ENCODE measurements around the gene PKD2L1.

The PKD2L1 gene

GRCh38 chr10:100328198-100328597 is 1.8 kb downstream of the PKD2L1 start:
- H3K4me3 ChIP-seq (ENCODE audit: low read depth, low read length): no peak overlapping the region
- no peak for TF ChIP-seq CTCF (IDR thresholded peaks at IDR 0.05; ENCODE audit: low read depth, low read length)

- no peak for TF ChIP-seq CTCF (IDR thresholded peaks at IDR 0.05; ENCODE audit: low read depth, low read length)
- no peak overlapping the region for H3K4me3 ChIP-seq (ENCODE audit: low read depth, low read length)
Measured at GRCh38 chr10:100327718-100328009, 2.4 kb downstream of the PKD2L1 start.

GRCh38 chr10:100327007-100327717 is 2.9 kb downstream of the PKD2L1 start:
- TF ChIP-seq CTCF (IDR thresholded peaks at IDR 0.05; ENCODE audit: low read depth, low read length): no peak

GRCh38 chr10:100325158-100325557 is 4.9 kb downstream of the PKD2L1 start:
- no peak for TF ChIP-seq CTCF (IDR thresholded peaks at IDR 0.05; ENCODE audit: low read depth, low read length)
- H3K4me3 ChIP-seq (ENCODE audit: low read depth, low read length): no peak overlapping the region

More at GRCh38 chr10:100327007-100327717, 2.9 kb downstream of the PKD2L1 start:
- no peak overlapping the region for H3K4me3 ChIP-seq (ENCODE audit: low read depth, low read length)

GRCh38 chr10:100319707-100320402 is 10.2 kb downstream of the PKD2L1 start:
- no peak for TF ChIP-seq CTCF (IDR thresholded peaks at IDR 0.05; ENCODE audit: low read depth, low read length)
- no peak overlapping the region for H3K4me3 ChIP-seq (ENCODE audit: low read depth, low read length)

- no peak for TF ChIP-seq CTCF (IDR thresholded peaks at IDR 0.05; ENCODE audit: low read depth, low read length)
- H3K4me3 ChIP-seq (ENCODE audit: low read depth, low read length): no peak overlapping the region
Measured at GRCh38 chr10:100318207-100318606, 11.8 kb downstream of the PKD2L1 start.

GRCh38 chr10:100315615-100316014 is 14.4 kb downstream of the PKD2L1 start:
- no peak overlapping the region for H3K4me3 ChIP-seq (ENCODE audit: low read depth, low read length)
- no peak for TF ChIP-seq CTCF (IDR thresholded peaks at IDR 0.05; ENCODE audit: low read depth, low read length)

Measured in WI38 (cell line).